GM10266 (cell line): Measurements from ENCODE around the gene MYO18B.

Experiments
- DNase-seq: peaks from one replicate; pipeline ENCODE4 v3.0.0; 2012; ENCODE audit errors: extremely low spot score
- TF ChIP-seq, protein P1 (sequence below): IDR thresholded peaks from 2 replicates; pipeline ENCODE4 v1.5.1; 2012; ENCODE audit warnings: mild to moderate bottlenecking, low read depth; ENCODE audit not compliant: control insufficient read depth, insufficient read depth; ENCODE audit errors: missing control alignments

MYO18B gene

DNA sequence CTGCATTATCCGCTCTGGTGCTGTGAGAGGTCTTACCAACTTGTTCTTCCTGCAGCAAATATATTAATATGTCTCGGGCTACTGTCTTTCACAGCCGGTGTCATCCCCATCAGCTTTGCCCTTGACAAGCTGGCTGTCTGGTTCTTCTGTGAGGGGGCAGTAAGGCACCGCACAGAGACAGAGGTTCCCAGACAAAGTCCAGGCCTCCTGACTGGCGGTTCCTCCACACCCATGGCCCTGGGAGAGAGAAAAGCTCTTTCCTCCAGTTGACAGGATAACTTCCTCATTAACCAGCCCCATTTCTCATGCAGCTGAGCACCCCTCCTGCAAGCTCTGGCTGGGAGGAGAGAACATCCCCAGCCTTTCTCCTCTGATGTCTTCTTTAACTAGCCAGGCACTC is 214.8 kb downstream of the MYO18B start:
- TF ChIP-seq, protein P1, sequence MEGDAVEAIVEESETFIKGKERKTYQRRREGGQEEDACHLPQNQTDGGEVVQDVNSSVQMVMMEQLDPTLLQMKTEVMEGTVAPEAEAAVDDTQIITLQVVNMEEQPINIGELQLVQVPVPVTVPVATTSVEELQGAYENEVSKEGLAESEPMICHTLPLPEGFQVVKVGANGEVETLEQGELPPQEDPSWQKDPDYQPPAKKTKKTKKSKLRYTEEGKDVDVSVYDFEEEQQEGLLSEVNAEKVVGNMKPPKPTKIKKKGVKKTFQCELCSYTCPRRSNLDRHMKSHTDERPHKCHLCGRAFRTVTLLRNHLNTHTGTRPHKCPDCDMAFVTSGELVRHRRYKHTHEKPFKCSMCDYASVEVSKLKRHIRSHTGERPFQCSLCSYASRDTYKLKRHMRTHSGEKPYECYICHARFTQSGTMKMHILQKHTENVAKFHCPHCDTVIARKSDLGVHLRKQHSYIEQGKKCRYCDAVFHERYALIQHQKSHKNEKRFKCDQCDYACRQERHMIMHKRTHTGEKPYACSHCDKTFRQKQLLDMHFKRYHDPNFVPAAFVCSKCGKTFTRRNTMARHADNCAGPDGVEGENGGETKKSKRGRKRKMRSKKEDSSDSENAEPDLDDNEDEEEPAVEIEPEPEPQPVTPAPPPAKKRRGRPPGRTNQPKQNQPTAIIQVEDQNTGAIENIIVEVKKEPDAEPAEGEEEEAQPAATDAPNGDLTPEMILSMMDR, result no peak
- no peak for DNase-seq

DNA sequence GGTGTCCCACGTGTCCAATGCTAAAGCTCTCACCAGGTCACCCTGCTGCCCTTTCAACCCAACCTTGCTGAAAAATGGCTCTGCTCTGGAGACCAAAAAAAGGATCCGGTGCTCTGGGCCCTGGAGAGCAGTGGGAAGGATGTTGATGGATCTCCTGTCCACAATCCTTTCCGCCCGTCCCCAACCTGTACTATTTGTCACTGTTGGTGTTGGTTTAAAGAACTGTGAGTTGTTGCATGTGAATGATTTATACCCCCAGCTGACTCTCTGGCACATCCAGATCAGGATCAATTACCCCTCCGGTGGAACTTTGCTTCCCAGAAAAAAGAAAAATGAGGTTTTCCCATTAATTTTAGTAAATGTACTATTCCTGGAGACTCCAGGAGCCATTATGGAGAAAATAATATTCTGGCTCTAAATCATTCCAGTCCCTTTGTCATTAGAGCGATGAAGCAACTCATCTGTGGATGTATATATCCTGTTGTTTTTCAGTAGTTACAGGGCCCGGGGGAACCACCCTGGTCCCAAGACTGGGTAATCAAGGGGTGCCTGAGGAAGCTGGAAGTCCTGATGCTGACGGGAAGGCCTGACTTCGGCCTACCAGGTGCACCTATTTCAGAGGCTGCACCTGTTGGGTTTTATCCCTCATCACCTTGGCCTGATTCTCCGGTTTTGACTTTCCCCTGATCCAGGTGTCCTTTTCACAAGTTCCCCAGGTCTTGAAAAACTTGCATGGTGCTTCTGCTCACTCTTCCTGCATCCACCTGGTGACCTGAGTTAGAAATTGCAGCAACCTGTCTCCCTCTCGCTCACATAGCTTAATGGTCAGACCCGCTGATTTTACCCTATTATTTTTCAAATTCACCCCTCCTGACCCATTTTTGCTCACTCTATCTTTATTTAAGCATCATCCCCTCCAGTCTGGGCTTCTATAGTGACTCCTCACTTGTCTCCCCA is 218.1 kb downstream of the MYO18B start:
- TF ChIP-seq, protein P1, result no peak
- no peak for DNase-seq

DNA sequence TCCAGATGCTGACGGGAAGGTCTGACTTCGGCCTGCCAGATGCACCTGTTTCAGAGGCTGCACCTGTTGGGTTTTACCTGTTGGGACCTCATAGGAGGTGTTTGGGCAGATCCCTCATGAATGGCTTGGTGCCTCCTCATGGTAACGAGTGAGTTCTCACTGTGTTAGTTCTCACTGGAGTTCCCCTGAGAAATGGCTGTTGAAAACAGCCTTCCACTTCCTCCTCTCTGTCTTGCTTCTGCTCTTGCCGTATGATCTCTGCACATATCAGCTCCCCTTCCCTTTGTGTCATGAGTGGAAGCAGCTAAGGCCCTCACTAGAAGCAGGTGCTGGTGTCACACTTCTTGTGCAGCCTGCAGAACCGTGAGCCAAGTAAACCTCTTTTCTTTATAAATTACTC is 219.7 kb downstream of the MYO18B start:
- TF ChIP-seq, protein P1, result no peak
- DNase-seq, result no peak

DNA sequence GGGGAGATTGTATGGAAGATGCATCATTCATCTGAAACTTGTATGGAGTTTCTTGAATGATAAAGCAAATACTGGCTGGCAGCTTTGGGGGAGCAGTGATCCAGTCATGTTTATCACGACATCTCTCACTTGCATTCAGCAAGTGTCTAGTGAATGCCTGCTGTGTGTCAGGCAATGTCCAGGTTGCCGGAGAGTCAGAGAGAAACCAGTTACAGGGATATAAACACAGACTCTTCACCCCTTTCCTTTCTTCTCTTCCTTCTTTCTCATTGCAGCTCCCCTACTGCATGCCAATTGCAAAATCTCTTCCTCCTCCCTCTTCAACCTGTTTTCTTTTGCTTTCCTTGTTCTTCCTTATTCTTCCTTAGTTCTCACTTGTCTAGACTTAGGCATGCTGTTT is 220.7 kb downstream of the MYO18B start:
- TF ChIP-seq, protein P1, result no peak
- no peak for DNase-seq

DNA sequence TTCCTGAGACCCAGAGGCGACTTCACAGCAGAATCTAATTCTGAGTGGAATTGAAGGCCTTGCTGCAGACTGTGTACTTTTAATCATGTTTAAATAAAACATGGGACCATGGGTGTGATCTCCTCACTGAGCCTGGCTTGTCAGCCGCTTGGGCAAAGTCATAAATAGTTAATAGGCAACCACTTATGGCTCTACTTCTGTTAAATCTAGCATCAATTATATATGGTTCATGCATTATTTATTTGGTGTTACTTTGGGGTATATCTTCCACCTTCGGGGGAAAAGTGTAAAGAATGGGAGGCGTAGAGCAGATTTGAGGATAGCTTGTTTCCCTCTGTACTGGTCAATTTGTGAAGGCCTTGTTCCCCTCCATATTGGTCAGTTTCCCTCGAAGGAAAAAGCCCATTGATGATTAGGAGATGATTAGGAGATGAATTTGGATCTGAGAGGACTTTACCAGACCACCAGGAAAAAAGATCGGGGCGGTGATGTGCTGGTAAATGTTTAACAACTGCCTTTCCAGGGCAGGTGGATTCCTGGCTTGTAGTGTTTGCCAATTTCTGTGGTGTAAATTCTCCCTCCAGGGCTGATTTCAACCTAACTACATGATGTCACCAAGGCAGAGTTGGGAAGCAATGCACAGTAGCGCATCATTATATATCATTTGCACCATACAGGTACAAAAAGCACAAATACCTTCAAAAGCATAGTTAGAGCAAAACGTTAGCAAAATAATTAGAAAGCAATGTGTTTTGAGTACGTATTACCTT is 223.2 kb downstream of the MYO18B start:
- DNase-seq, result no peak
- TF ChIP-seq, protein P1, result no peak

DNA sequence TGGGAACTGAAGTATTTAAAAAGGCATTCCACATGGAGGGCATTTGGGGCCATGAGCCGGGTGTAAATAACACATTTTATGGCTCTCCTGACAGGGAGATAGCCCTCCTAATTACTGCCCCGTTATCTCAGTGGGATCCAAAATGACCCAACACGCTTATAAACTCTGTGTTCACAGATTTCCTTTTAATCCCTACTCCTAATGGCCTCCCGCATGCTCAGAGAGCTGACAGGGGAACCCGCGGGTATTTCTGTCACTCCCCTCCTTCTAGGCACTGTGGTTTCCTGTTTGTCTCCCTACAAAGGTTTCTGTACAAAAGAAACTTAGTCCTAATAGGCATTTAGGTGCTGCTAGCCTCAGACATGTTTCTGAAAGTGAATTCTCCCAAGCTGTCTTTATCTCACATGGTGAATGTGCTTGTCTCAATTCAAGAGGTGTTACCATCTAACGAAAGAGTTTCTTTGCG is 224.5 kb downstream of the MYO18B start:
- TF ChIP-seq, protein P1, result no peak
- DNase-seq, result no peak

DNA sequence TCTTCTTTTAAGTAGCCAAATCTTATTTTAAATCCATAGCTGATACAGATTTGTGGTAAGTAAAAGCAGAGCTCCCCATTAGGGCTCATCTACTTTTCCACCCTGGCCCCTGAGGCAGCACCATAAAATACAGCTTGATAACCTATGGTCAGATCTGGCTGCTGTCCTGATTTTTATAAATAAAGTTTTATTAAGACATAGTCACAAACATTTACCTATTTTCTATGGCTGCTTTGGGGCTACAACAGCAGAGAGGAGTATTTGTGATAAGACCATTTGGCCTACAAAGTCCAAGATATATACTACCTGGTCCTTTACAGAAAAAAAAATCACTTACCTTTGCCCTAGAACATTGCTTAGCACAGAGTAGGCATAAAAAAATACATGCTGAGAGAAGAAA is 227.3 kb downstream of the MYO18B start:
- no peak for DNase-seq
- TF ChIP-seq, protein P1, result no peak
